Measurements from ENCODE around the gene NAPEPLD. TPM values are rescaled to one million over a fixed set of nuclear protein-coding genes. Genes with fewer than 3 reads are reported as not detected.
"Not testable (repeated sequence)": the region's sequence is repeated elsewhere in the genome, so short reads cannot be mapped to it uniquely, and the experiment has no call there.

Gene NAPEPLD
- total and polyA plus RNA-seq, 2 donors from 2014 or later, result 16.1 to 26.0 TPM

- FAIRE-seq, result not testable (repeated sequence)
Observed at GRCh38 chr7:103163087-103163825, 14.4 kb upstream of the NAPEPLD start.

GRCh38 chr7:103162641-103163040, 13.7 kb upstream of the NAPEPLD start:
- FAIRE-seq; H3K9me3 ChIP-seq (ENCODE audit: control insufficient read depth in 2 of 3, insufficient read depth in 1 of 3, low read length in 3 of 3); intact Hi-C loops (cut with DNase I); H3K4me3 ChIP-seq (ENCODE audit: low read length in 3 of 3); H3K27ac ChIP-seq (ENCODE audit: low read depth in 2 of 2, low read length in 2 of 2); DNase-seq; H3K36me3 ChIP-seq (ENCODE audit: control insufficient read depth in 2 of 3, insufficient read depth in 3 of 3, low read length in 3 of 3); H3K4me1 ChIP-seq (ENCODE audit: control insufficient read depth in 2 of 3, insufficient read depth in 2 of 3, low read depth in 1 of 3, low read length in 3 of 3); H3K9ac ChIP-seq (ENCODE audit: low read length in 3 of 3); H3K27me3 ChIP-seq (ENCODE audit: control insufficient read depth, insufficient read depth, low read length): not testable (repeated sequence)

More at GRCh38 chr7:103163087-103163825, 14.4 kb upstream of the NAPEPLD start:
- H3K36me3 ChIP-seq (ENCODE audit: control insufficient read depth in 2 of 3, insufficient read depth in 3 of 3, low read length in 3 of 3); DNase-seq; H3K9me3 ChIP-seq (ENCODE audit: control insufficient read depth in 2 of 3, insufficient read depth in 1 of 3, low read length in 3 of 3); intact Hi-C loops (cut with DNase I); H3K9ac ChIP-seq (ENCODE audit: low read length in 3 of 3); H3K27me3 ChIP-seq (ENCODE audit: control insufficient read depth, insufficient read depth, low read length); H3K4me1 ChIP-seq (ENCODE audit: control insufficient read depth in 2 of 3, insufficient read depth in 2 of 3, low read depth in 1 of 3, low read length in 3 of 3); H3K4me3 ChIP-seq (ENCODE audit: low read length in 3 of 3); H3K27ac ChIP-seq (ENCODE audit: low read depth in 2 of 2, low read length in 2 of 2): not testable (repeated sequence)

GRCh38 chr7:103161998-103162616, 13.2 kb upstream of the NAPEPLD start:
- H3K9me3 ChIP-seq (ENCODE audit: control insufficient read depth in 2 of 3, insufficient read depth in 1 of 3, low read length in 3 of 3); H3K9ac ChIP-seq (ENCODE audit: low read length in 3 of 3); H3K27me3 ChIP-seq (ENCODE audit: control insufficient read depth, insufficient read depth, low read length); H3K4me3 ChIP-seq (ENCODE audit: low read length in 3 of 3); DNase-seq; H3K36me3 ChIP-seq (ENCODE audit: control insufficient read depth in 2 of 3, insufficient read depth in 3 of 3, low read length in 3 of 3); intact Hi-C loops (cut with DNase I); H3K27ac ChIP-seq (ENCODE audit: low read depth in 2 of 2, low read length in 2 of 2); FAIRE-seq; H3K4me1 ChIP-seq (ENCODE audit: control insufficient read depth in 2 of 3, insufficient read depth in 2 of 3, low read depth in 1 of 3, low read length in 3 of 3): not testable (repeated sequence)

GRCh38 chr7:103159072-103159471, 10.2 kb upstream of the NAPEPLD start:
- H3K27ac ChIP-seq (ENCODE audit: low read depth in 2 of 2, low read length in 2 of 2); H3K4me3 ChIP-seq (ENCODE audit: low read length in 3 of 3); H3K36me3 ChIP-seq (ENCODE audit: control insufficient read depth in 2 of 3, insufficient read depth in 3 of 3, low read length in 3 of 3); H3K27me3 ChIP-seq (ENCODE audit: control insufficient read depth, insufficient read depth, low read length); H3K4me1 ChIP-seq (ENCODE audit: control insufficient read depth in 2 of 3, insufficient read depth in 2 of 3, low read depth in 1 of 3, low read length in 3 of 3); FAIRE-seq; H3K9me3 ChIP-seq (ENCODE audit: control insufficient read depth in 2 of 3, insufficient read depth in 1 of 3, low read length in 3 of 3); intact Hi-C loops (cut with DNase I); DNase-seq; H3K9ac ChIP-seq (ENCODE audit: low read length in 3 of 3): not testable (repeated sequence)

- DNase-seq; FAIRE-seq; H3K27ac ChIP-seq (ENCODE audit: low read depth in 2 of 2, low read length in 2 of 2); intact Hi-C loops (cut with DNase I); H3K4me1 ChIP-seq (ENCODE audit: control insufficient read depth in 2 of 3, insufficient read depth in 2 of 3, low read depth in 1 of 3, low read length in 3 of 3); H3K4me3 ChIP-seq (ENCODE audit: low read length in 3 of 3); H3K27me3 ChIP-seq (ENCODE audit: control insufficient read depth, insufficient read depth, low read length); H3K9ac ChIP-seq (ENCODE audit: low read length in 3 of 3); H3K36me3 ChIP-seq (ENCODE audit: control insufficient read depth in 2 of 3, insufficient read depth in 3 of 3, low read length in 3 of 3); H3K9me3 ChIP-seq (ENCODE audit: control insufficient read depth in 2 of 3, insufficient read depth in 1 of 3, low read length in 3 of 3): not testable (repeated sequence)
Observed at GRCh38 chr7:103155331-103156024, 6.6 kb upstream of the NAPEPLD start.

Measured in kidney (tissue), 11 donors.